RWPE2 (cell line): ENCODE data around the gene IL1R2.

ENCODE experiments used
- ATAC-seq: fragments of 200-7000 bp; cut with Tn5 transposase; 3 replicates; pipeline ENCODE4 v1.9.1; 2021; ENCODE audit warnings: low read depth
- DNase-seq: peaks from one replicate; pipeline ENCODE4 v3.0.0-alpha.2; 2020; ENCODE audit warnings: low spot score
- H3K27ac ChIP-seq: fragments of 450-650 bp; 2 replicates; pipeline ENCODE4 v1.5.1; 2017; ENCODE audit warnings: mild to moderate bottlenecking; ENCODE audit not compliant: poor library complexity, severe bottlenecking
- H3K27me3 ChIP-seq: fragments of 250-450 bp; sonication (Bioruptor Pico); 2 replicates; pipeline ENCODE4 v1.5.1; 2021; ENCODE audit warnings: mild to moderate bottlenecking, moderate library complexity; ENCODE audit not compliant: insufficient read depth, poor library complexity, severe bottlenecking
- H3K36me3 ChIP-seq: fragments of 250-450 bp; sonication (Bioruptor Pico); 2 replicates; pipeline ENCODE4 v1.5.1; 2020; ENCODE audit warnings: low read depth, mild to moderate bottlenecking, moderate library complexity
- H3K4me1 ChIP-seq: fragments of 250-450 bp; sonication (Bioruptor Pico); 2 replicates; pipeline ENCODE4 v1.5.1; 2021; ENCODE audit warnings: mild to moderate bottlenecking, moderate library complexity; ENCODE audit not compliant: insufficient read depth, poor library complexity, severe bottlenecking
- H3K4me3 ChIP-seq: fragments of 250-450 bp; sonication (Bioruptor Pico); 2 replicates; pipeline ENCODE4 v1.5.1; 2021; ENCODE audit warnings: mild to moderate bottlenecking, moderate library complexity; ENCODE audit not compliant: severe bottlenecking
- H3K9me3 ChIP-seq: fragments of 250-450 bp; sonication (Bioruptor Pico); 2 replicates; pipeline ENCODE4 v1.5.1; 2021; ENCODE audit warnings: mild to moderate bottlenecking, moderate library complexity; ENCODE audit not compliant: severe bottlenecking
- CTCF ChIP-seq: fragments of 450-650 bp; IDR thresholded peaks from one replicate; pipeline ENCODE4 v1.5.1; 2017; ENCODE audit warnings: mild to moderate bottlenecking, moderate library complexity; ENCODE audit not compliant: poor library complexity, severe bottlenecking

IL1R2 gene

GRCh38 chr2:102070058-102070642, 78.4 kb downstream of the IL1R2 start:
- Histone ChIP-seq H3K4me1 (no peaks in the 10 kb centered on the region), H3K9me3 (peaks cover 6% of the 10 kb centered on the region), H3K4me3 (no peak overlapping the region), H3K36me3 (no peaks in the 10 kb centered on the region), H3K27me3 (no peaks in the 10 kb centered on the region), H3K27ac (no peak overlapping the region)
- DNase-seq (no peak), ATAC-seq (peak; percentile 41; the same call in 1 of the 3 replicates)
- TF ChIP-seq CTCF, result no peak

DNA sequence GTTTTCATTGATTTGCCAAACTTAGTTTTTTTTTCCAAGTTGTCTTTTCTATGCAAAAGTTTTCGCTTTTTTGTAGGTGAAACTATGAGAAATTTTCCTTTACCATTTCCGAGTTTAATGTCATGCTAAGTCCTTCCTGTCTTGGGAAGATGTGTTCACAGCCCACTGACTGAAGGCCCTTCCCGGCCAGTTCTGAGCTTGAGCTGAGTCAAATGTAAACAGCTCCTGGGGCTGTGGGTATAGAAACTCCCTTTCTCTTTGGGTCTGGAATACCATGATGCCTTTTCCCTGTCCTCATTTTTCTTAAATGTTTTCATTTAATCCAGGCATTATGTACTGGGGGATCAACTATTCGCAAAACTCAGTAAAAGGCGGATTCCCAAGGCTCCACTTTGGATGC, 81.0 kb downstream of the IL1R2 start:
- Histone ChIP-seq H3K36me3 (no peaks in the 10 kb centered on the region), H3K4me1 (no peaks in the 10 kb centered on the region), H3K27ac (no peak overlapping the region), H3K4me3 (no peak overlapping the region), H3K27me3 (no peaks in the 10 kb centered on the region), H3K9me3 (peaks cover 3% of the 10 kb centered on the region)
- no peak for ATAC-seq
- DNase-seq, result no peak
- TF ChIP-seq CTCF, result no peak

GRCh38 chr2:102073168-102073724, 81.5 kb downstream of the IL1R2 start:
- no peak for DNase-seq
- TF ChIP-seq CTCF, result no peak
- no peaks in the 10 kb centered on the region for H3K4me1 ChIP-seq

DNA sequence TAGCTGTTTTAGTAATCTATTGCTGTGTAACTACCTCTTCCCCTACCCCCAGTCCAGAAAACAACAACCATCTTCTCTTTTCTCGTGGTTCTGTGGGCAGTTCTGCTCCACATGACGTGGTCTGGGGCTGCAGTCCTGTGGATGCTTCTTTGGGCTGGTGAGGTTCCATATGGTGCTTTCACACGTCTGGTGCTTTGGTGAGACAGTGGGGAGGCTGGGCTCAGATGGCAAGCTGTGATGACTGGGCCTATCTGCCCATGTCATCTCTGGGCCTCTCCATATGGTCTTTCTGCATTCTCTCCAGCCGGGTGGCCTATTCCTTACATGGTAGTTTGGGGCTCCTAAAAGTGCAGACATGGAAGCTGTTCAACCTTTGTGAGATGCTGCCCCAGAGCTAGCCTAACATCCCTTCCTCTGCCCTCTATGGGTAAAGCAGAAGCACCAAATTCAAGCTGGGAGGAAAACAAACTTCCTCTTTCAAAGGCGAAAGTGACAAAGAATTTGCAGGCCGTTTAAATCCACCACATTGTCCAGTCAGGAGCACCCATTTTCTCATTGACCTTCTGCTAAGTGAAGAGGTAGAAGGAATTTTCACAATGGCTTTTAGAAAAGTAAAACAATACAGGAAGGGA, 82.5 kb downstream of the IL1R2 start:
- DNase-seq (no peak), ATAC-seq (no peak)
- Histone ChIP-seq H3K36me3 (no peaks in the 10 kb centered on the region), H3K4me3 (no peak overlapping the region), H3K27me3 (no peaks in the 10 kb centered on the region), H3K9me3 (peaks cover 3% of the 10 kb centered on the region), H3K27ac (no peak overlapping the region), H3K4me1 (no peaks in the 10 kb centered on the region)
- TF ChIP-seq CTCF, result no peak

More at GRCh38 chr2:102073168-102073724, 81.5 kb downstream of the IL1R2 start:
- ATAC-seq, result no peak
- peaks cover 3% of the 10 kb centered on the region for H3K9me3 ChIP-seq
- H3K27ac ChIP-seq, result no peak overlapping the region
- no peaks in the 10 kb centered on the region for H3K36me3 ChIP-seq
- no peaks in the 10 kb centered on the region for H3K27me3 ChIP-seq
- no peak overlapping the region for H3K4me3 ChIP-seq

GRCh38 chr2:102075479-102075878, 83.7 kb downstream of the IL1R2 start:
- H3K27ac ChIP-seq, result no peak overlapping the region
- no peaks in the 10 kb centered on the region for H3K27me3 ChIP-seq
- no peak for TF ChIP-seq CTCF
- no peaks in the 10 kb centered on the region for H3K36me3 ChIP-seq
- no peak for DNase-seq
- H3K4me1 ChIP-seq, result no peaks in the 10 kb centered on the region
- no peak overlapping the region for H3K4me3 ChIP-seq
- peaks cover 3% of the 10 kb centered on the region for H3K9me3 ChIP-seq
- no peak for ATAC-seq
